ENCODE measurements around the gene MEF2A. TPM values are rescaled to one million over a fixed set of nuclear protein-coding genes. Genes with fewer than 3 reads are reported as not detected.
"Not testable (repeated sequence)": the region's sequence is repeated elsewhere in the genome, so short reads cannot be mapped to it uniquely, and the experiment has no call there.

The MEF2A gene
- total RNA-seq, 4 donors from 2014 or later = 55.3 to 155 (median 105) TPM

DNA sequence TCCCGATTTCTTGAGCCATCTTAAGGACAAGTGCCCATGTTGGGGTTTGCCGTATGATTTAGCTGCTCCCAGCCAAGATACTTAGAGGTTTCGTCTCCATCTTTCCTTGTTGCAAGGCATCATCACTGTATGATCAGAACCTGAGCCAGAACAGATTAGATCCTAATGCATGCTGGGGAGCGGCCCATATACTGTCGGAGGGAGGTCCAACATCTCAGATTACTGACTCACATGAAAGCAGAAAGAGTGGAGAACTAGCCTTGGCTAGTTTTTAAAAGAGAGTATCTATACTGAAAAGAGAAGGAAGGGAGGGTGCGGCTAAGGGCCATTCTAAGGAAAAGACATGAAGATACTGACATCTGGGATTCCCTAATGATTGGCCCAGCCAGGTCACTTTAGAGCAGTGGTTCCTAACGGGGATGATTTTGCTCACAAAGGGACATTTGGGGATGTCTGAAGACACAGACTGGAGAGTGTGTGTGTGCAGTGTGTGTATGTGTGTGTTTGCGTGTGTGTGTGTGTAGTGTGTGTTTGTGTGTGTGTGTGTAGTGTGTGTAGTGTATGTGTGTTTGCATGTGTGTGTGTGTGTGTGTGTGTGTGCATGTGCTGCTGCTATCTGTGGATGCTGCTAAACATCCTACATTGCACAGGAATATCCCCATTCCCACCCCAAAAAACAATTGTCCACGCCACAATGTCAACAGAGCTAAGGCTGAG lies 179.7 kb downstream of the MEF2A start:
- H3K4me3 ChIP-seq (replicated peaks in 1 of 3) = no peak overlapping the region
- no peaks in the 10 kb centered on the region for H3K4me1 ChIP-seq
- DNase-seq = no peak
- no peaks in the 10 kb centered on the region for H3K36me3 ChIP-seq
- intact Hi-C loops (cut with DNase I) = no loop called here
- no peak overlapping the region for H3K27ac ChIP-seq
- no peaks in the 10 kb centered on the region for H3K27me3 ChIP-seq
- no peak for TF ChIP-seq POLR2A (IDR thresholded peaks at IDR 0.05)
- 89 to 90% methylated on average over 9 of the region's 9 CpGs for WGBS, 2 donors
- H3K9me3 ChIP-seq = no peaks in the 10 kb centered on the region

DNA sequence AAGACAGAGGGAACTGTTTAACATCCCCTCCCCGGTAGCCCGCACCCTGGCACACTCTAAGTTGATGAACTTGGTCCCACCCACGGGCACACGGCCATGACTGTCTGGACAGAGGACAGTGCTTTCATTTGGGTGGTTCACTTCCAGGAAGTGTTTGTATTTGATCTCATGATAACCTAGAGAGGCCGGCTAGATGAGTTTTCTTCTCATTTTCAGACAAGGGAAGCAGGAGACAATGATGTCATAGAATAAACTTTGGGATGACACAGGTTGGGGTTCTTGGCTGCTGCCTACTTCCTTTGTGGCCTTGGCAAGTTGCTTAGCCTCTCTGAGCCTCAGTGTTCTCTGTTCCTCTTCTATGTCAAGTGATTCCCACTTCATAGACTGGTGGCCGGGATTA lies 183.6 kb downstream of the MEF2A start:
- Histone ChIP-seq H3K27me3 (no peaks in the 10 kb centered on the region), H3K9me3 (no peaks in the 10 kb centered on the region), H3K4me3 (replicated peaks in 1 of 3) (no peak overlapping the region), H3K27ac (no peak overlapping the region), H3K36me3 (no peaks in the 10 kb centered on the region), H3K4me1 (no peaks in the 10 kb centered on the region)
- no peak for TF ChIP-seq POLR2A (IDR thresholded peaks at IDR 0.05)
- TF ChIP-seq, protein P1, sequence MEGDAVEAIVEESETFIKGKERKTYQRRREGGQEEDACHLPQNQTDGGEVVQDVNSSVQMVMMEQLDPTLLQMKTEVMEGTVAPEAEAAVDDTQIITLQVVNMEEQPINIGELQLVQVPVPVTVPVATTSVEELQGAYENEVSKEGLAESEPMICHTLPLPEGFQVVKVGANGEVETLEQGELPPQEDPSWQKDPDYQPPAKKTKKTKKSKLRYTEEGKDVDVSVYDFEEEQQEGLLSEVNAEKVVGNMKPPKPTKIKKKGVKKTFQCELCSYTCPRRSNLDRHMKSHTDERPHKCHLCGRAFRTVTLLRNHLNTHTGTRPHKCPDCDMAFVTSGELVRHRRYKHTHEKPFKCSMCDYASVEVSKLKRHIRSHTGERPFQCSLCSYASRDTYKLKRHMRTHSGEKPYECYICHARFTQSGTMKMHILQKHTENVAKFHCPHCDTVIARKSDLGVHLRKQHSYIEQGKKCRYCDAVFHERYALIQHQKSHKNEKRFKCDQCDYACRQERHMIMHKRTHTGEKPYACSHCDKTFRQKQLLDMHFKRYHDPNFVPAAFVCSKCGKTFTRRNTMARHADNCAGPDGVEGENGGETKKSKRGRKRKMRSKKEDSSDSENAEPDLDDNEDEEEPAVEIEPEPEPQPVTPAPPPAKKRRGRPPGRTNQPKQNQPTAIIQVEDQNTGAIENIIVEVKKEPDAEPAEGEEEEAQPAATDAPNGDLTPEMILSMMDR (IDR thresholded peaks at IDR 0.05) = no peak
- DNase-seq = no peak
- WGBS, 2 donors = 68 to 80% methylated on average over 6 of the region's 6 CpGs
- intact Hi-C loops (cut with DNase I) = no loop called here

DNA sequence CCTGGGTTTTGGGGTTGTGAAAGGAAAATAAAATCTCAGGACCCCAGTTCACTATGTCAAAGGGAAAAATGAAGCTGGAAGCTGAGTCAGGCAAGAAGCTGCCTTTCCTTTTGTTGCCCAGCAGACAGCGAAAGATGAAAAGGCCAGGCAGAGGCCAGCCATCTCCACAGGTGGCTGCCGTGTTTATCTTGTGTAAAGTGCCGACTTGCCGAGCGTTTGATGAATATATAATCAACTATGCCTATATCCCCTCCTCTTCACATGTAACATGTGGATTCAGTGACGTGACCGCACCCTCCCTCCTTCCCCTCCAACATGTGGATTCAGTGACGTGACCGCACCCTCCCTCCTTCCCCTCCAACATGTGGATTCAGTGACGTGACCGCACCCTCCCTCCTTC lies 184.5 kb downstream of the MEF2A start:
- H3K27ac ChIP-seq; intact Hi-C loops (cut with DNase I); H3K27me3 ChIP-seq; H3K4me3 ChIP-seq (replicated peaks in 1 of 3); H3K36me3 ChIP-seq; H3K9me3 ChIP-seq; H3K4me1 ChIP-seq; DNase-seq: not testable (repeated sequence)
- 81 to 86% methylated on average over 11 of the region's 11 CpGs for WGBS, 2 donors

DNA sequence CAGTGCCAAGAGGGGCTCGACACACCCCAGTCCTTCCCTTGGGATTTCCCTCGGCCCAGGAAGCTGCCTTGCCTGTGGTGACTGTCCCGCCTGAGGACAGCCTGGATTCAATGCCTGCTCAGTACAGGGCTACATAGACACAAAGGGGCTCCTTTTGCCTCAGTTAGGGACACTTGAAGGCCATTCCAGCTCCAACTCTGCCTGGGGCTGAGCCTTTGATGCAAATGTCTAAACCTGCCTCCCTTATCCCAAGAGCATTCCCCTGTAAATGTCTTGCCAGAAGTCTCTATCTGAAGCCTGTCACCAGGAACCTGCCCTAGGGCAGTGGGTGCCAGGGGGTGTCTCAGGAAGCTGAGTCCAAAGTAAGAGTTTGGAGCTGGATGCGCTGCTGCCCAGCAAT lies 186.8 kb downstream of the MEF2A start:
- WGBS, 2 donors = 83 to 86% methylated on average over 3 to 4 of the region's 4 CpGs

DNA sequence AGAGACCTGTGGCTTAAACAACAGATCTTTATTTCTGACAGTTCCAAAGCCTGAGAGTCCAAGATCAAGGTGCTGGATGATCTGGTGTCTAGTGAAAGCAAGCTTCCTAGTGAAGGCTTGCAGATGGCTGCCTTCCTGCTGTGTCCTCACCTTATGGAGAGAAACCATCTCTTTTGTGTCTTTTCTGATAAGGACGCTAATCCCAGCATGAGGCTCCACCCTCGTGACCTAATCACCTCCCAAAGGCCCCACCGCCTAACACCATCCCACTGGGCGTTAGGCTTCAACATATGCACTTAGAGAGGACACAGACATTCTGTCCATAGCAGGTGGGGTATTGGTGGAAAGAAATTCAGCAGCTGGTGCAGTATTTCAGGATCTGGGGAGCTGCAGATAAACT lies 187.3 kb downstream of the MEF2A start:
- DNase-seq = no peak
- 84 to 88% methylated on average over 4 of the region's 4 CpGs for WGBS, 2 donors
- intact Hi-C loops (cut with DNase I) = no loop called here
- Histone ChIP-seq H3K27ac (no peak overlapping the region), H3K4me1 (no peaks in the 10 kb centered on the region), H3K36me3 (no peaks in the 10 kb centered on the region), H3K27me3 (no peaks in the 10 kb centered on the region), H3K4me3 (replicated peaks in 1 of 3) (no peak overlapping the region), H3K9me3 (no peaks in the 10 kb centered on the region)
- TF ChIP-seq, protein P1 (IDR thresholded peaks at IDR 0.05) = no peak
- no peak for TF ChIP-seq POLR2A (IDR thresholded peaks at IDR 0.05)

More for the DNA sequence above, 186.8 kb downstream of the MEF2A start:
- H3K4me1 ChIP-seq = no peaks in the 10 kb centered on the region
- no peaks in the 10 kb centered on the region for H3K27me3 ChIP-seq
- no peaks in the 10 kb centered on the region for H3K9me3 ChIP-seq
- H3K4me3 ChIP-seq (replicated peaks in 1 of 3) = no peak overlapping the region
- intact Hi-C loops (cut with DNase I) = no loop called here
- TF ChIP-seq, protein P1 (IDR thresholded peaks at IDR 0.05) = no peak
- no peak for TF ChIP-seq POLR2A (IDR thresholded peaks at IDR 0.05)
- DNase-seq = no peak
- H3K36me3 ChIP-seq = no peaks in the 10 kb centered on the region
- H3K27ac ChIP-seq = no peak overlapping the region

DNA sequence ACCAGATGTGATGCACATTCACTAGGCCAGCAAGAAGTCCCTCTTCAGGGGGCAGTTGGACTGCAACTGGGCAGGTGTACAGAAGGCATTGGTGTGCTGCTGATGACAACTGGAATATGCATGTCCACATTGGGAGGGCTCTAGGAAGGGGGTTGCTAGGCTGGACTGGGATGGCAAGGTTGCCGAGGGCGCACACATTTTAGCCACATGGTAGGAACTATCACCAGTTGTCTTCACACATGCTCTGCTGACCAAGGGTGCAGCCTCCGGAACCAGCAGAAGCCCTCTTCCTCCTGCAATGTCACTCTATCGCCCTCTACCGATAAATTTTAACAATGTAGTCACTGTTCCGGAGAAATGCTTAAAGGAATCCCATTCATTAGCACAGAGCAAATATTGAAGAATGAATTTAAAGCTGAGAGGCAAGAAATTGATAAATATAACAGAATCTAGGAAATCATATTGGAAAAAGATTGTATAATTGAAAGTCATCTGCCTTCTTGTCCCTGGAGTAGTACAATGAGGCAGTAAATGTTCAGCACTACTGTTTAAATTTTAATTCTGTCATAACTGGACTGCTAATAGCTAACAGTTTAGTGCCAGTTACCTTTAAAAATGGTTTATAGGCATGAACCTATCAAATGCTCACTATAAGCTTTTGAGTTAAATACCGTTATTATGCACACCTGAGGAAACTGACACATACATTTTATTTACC lies 190.1 kb downstream of the MEF2A start:
- Histone ChIP-seq H3K36me3 (no peaks in the 10 kb centered on the region), H3K4me1 (no peaks in the 10 kb centered on the region), H3K27me3 (no peaks in the 10 kb centered on the region), H3K9me3 (no peaks in the 10 kb centered on the region), H3K27ac (no peak overlapping the region), H3K4me3 (replicated peaks in 1 of 3) (no peak overlapping the region)
- intact Hi-C loops (cut with DNase I) = loop anchor here (5.0 kb wide), 1 partner anchor 484 kb away; no protein-coding TSS in a partner anchor
- DNase-seq = peak; percentile 41 to 45
- 5 to 12% methylated on average over 6 to 7 of the region's 7 CpGs for WGBS, 2 donors
- TF ChIP-seq, protein P1 (IDR thresholded peaks at IDR 0.05) = peak; percentile 39 to 88 (median 76)
- no peak for TF ChIP-seq POLR2A (IDR thresholded peaks at IDR 0.05)

All from thyroid gland (tissue), 4 donors.